ENCODE results near the gene GBX2.

- TF ChIP-seq, protein P1, sequence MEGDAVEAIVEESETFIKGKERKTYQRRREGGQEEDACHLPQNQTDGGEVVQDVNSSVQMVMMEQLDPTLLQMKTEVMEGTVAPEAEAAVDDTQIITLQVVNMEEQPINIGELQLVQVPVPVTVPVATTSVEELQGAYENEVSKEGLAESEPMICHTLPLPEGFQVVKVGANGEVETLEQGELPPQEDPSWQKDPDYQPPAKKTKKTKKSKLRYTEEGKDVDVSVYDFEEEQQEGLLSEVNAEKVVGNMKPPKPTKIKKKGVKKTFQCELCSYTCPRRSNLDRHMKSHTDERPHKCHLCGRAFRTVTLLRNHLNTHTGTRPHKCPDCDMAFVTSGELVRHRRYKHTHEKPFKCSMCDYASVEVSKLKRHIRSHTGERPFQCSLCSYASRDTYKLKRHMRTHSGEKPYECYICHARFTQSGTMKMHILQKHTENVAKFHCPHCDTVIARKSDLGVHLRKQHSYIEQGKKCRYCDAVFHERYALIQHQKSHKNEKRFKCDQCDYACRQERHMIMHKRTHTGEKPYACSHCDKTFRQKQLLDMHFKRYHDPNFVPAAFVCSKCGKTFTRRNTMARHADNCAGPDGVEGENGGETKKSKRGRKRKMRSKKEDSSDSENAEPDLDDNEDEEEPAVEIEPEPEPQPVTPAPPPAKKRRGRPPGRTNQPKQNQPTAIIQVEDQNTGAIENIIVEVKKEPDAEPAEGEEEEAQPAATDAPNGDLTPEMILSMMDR (IDR thresholded peaks at IDR 0.05) = no peak
- TF ChIP-seq REST (IDR thresholded peaks at IDR 0.05; ENCODE audit: insufficient read depth in 1 of 2, low read depth in 2 of 2, low read length in 1 of 2) (no peak), POLR2AphosphoS5 (IDR thresholded peaks at IDR 0.05; ENCODE audit: low read depth, low read length) (no peak), TCF7L2 (IDR thresholded peaks at IDR 0.05; ENCODE audit: low read depth, low read length) (no peak), SIN3A (IDR thresholded peaks at IDR 0.05; ENCODE audit: borderline replicate concordance, insufficient read depth, low read depth, low read length) (no peak)
Measured at GRCh38 chr2:236190674-236191073, 22.5 kb upstream of the GBX2 start.

All from Panc1 (cell line).